Measurements from ENCODE around the gene COMMD3. TPM values are rescaled to one million over a fixed set of nuclear protein-coding genes. Genes with fewer than 3 reads are reported as not detected.

Gene COMMD3
- total and polyA plus RNA-seq, 2 donors (not counting 1 experiment from before 2014, with no cell fraction given), result 46.0 to 74.3 TPM

DNA sequence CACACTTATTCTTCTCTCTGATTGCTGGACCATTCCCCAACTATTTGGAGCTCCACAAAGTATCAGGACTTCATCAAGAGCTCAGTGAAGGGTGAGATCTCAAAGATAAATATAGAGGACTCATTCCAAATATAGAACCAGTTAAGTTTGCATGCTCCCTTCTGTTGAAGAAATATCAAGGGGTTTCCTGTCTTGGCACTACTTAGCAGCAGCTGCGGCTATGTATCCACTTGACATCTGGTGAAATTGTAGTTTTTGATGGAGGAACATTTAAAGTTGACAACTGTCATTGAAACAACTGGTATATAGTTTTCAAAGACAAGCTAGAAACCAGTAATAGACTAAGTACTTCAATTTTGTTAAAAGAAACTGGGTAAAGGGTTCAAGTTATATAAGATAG, 28.1 kb downstream of the COMMD3 start:
- no peak overlapping the region for H3K9ac ChIP-seq (ENCODE audit: low read length)
- Mint-ChIP-seq H3K9me3 (ENCODE audit: insufficient read depth) (peaks cover 2% of the 10 kb centered on the region), H3K4me1 (peaks cover 25% of the 10 kb centered on the region), H3K27me3 (peaks cover 53% of the 10 kb centered on the region), H3K27ac (peak overlapping the region; percentile 26), H3K4me3 (no peak overlapping the region)
- peaks cover 8 to 14% (median 11%) of the 10 kb centered on the region in 3 donors for H3K9me3 ChIP-seq (ENCODE audit: control extremely low read depth in 1 of 3, control insufficient read depth in 2 of 3, insufficient read depth in 1 of 3, low read length in 2 of 3)
- WGBS (ENCODE audit: insufficient coverage), result 0% methylated on average over 1 of the region's 1 CpG
- H3K4me2 ChIP-seq (replicated peaks; ENCODE audit: low read depth, low read length, poor library complexity, severe bottlenecking), result no peak overlapping the region
- TF ChIP-seq EZH2 (IDR thresholded peaks at IDR 0.05; ENCODE audit: borderline replicate concordance, insufficient read depth, low read depth, low read length, poor library complexity, severe bottlenecking), result no peak
- TF ChIP-seq, protein P1, sequence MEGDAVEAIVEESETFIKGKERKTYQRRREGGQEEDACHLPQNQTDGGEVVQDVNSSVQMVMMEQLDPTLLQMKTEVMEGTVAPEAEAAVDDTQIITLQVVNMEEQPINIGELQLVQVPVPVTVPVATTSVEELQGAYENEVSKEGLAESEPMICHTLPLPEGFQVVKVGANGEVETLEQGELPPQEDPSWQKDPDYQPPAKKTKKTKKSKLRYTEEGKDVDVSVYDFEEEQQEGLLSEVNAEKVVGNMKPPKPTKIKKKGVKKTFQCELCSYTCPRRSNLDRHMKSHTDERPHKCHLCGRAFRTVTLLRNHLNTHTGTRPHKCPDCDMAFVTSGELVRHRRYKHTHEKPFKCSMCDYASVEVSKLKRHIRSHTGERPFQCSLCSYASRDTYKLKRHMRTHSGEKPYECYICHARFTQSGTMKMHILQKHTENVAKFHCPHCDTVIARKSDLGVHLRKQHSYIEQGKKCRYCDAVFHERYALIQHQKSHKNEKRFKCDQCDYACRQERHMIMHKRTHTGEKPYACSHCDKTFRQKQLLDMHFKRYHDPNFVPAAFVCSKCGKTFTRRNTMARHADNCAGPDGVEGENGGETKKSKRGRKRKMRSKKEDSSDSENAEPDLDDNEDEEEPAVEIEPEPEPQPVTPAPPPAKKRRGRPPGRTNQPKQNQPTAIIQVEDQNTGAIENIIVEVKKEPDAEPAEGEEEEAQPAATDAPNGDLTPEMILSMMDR (IDR thresholded peaks at IDR 0.05), result no peak
- intact Hi-C loops (cut with micrococcal nuclease), result loop anchor here (2.0 kb wide), 1 partner anchor 131 kb away; no protein-coding TSS in a partner anchor
- no peaks in the 10 kb centered on the region for H4K20me1 ChIP-seq (ENCODE audit: control insufficient read depth, insufficient read depth, low read length, poor library complexity, severe bottlenecking)
- H3K27me3 ChIP-seq (replicated peaks in 1 of 4; ENCODE audit: control extremely low read depth in 1 of 4, control insufficient read depth in 3 of 4, insufficient read depth in 4 of 4, low read length in 3 of 4), result peaks cover 11 to 70% (median 57%) of the 10 kb centered on the region in 4 experiments
- H3K36me3 ChIP-seq (replicated peaks in 1 of 2; ENCODE audit: control extremely low read depth in 1 of 2, control insufficient read depth in 1 of 2, extremely low read depth in 1 of 2, insufficient read depth in 2 of 2, low read length in 1 of 2), result no peaks in the 10 kb centered on the region
- ATAC-seq (ENCODE audit: low read depth), result no peak
- no peak for DNase-seq
- no peak overlapping the region for H2AFZ ChIP-seq (ENCODE audit: insufficient read depth, low read depth, low read length, poor library complexity, severe bottlenecking)
- ChIA-PET CTCF (interaction anchor here (0.9 to 1.9 kb wide), 6 partner anchors 23 to 847 kb away, joined by 3 to 6 read pairs (median 4); partner anchors contain the start of genes BMI1 and DNAJC1), POLR2A (interaction anchor here (0.7 to 1.8 kb wide), 3 partner anchors 11 to 341 kb away, joined by 3 to 6 read pairs (median 4); partner anchors contain the start of genes COMMD3 and DNAJC1)
- H3K27ac ChIP-seq (ENCODE audit: low read length in 2 of 2), result no peak overlapping the region
- no peaks in the 10 kb centered on the region for H3K79me2 ChIP-seq (ENCODE audit: control insufficient read depth, insufficient read depth, low read length)
- no peak overlapping the region for H3K4me3 ChIP-seq (ENCODE audit: control extremely low read depth in 1 of 5, extremely low read depth in 1 of 5, insufficient read depth in 1 of 5, low read depth in 2 of 5, low read length in 4 of 5)
- H3K4me1 ChIP-seq (ENCODE audit: control insufficient read depth in 2 of 2, insufficient read depth in 2 of 2, low read length in 2 of 2), result peaks cover 24 to 43% of the 10 kb centered on the region in 2 donors

DNA sequence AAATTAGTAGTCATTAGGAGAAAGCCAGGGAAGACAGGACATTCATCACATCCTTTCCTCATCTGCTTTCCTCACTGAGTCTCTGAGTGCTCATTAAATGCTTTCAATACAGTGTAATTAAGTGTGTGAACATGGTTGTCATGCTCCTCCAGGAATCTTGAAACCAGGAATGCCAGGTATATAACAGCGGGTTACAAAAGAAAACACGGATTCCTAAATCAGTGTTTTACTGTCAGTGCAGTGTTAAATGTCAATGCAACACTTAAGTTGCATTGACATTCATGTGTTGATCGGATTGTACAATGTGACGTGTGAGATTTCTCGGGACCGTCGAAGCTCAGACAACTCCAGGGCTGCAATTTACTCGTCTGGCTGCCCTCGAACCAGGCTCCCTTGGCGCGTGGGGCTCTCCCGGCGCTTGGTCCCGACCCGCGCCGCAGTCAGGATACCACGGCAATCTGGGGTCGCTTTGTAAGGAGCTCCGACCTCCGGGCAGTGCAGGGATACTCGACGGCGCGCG, 28.7 kb downstream of the COMMD3 start:
- Histone ChIP-seq H3K9ac (ENCODE audit: low read length) (peak overlapping the region; percentile 9), H3K4me1 (ENCODE audit: control insufficient read depth in 2 of 2, insufficient read depth in 2 of 2, low read length in 2 of 2) (peaks cover 23 to 38% of the 10 kb centered on the region in 2 donors), H3K79me2 (ENCODE audit: control insufficient read depth, insufficient read depth, low read length) (no peaks in the 10 kb centered on the region), H4K20me1 (ENCODE audit: control insufficient read depth, insufficient read depth, low read length, poor library complexity, severe bottlenecking) (no peaks in the 10 kb centered on the region), H3K27me3 (replicated peaks in 1 of 4; ENCODE audit: control extremely low read depth in 1 of 4, control insufficient read depth in 3 of 4, insufficient read depth in 4 of 4, low read length in 3 of 4) (peaks cover 11 to 67% (median 53%) of the 10 kb centered on the region in 4 experiments), H3K4me3 (ENCODE audit: control extremely low read depth in 1 of 5, extremely low read depth in 1 of 5, insufficient read depth in 1 of 5, low read depth in 2 of 5, low read length in 4 of 5) (peak overlapping the region in 2 of 5 experiments; percentile 3 to 26), H3K27ac (ENCODE audit: low read length in 2 of 2) (no peak overlapping the region), H2AFZ (ENCODE audit: insufficient read depth, low read depth, low read length, poor library complexity, severe bottlenecking) (peak overlapping the region; percentile 44), H3K4me2 (replicated peaks; ENCODE audit: low read depth, low read length, poor library complexity, severe bottlenecking) (peak overlapping the region; percentile 70), H3K9me3 (ENCODE audit: control extremely low read depth in 1 of 3, control insufficient read depth in 2 of 3, insufficient read depth in 1 of 3, low read length in 2 of 3) (peaks cover 8 to 14% (median 11%) of the 10 kb centered on the region in 3 donors), H3K36me3 (replicated peaks in 1 of 2; ENCODE audit: control extremely low read depth in 1 of 2, control insufficient read depth in 1 of 2, extremely low read depth in 1 of 2, insufficient read depth in 2 of 2, low read length in 1 of 2) (no peaks in the 10 kb centered on the region)
- ChIA-PET POLR2A (interaction anchor here (0.7 to 1.8 kb wide), 3 partner anchors 12 to 342 kb away, joined by 3 to 6 read pairs (median 4); partner anchors contain the start of genes COMMD3 and DNAJC1), CTCF (interaction anchor here (0.9 to 1.9 kb wide), 3 partner anchors 82 to 826 kb away, joined by 3 to 5 read pairs (median 4); no protein-coding TSS in a partner anchor)
- no peak for ATAC-seq (ENCODE audit: low read depth)
- peak overlapping the region; percentile 63 for H3K4me3 Mint-ChIP-seq
- H3K9me3 Mint-ChIP-seq (ENCODE audit: insufficient read depth), result peaks cover 2% of the 10 kb centered on the region
- WGBS (ENCODE audit: insufficient coverage), result 19% methylated on average over 26 of the region's 26 CpGs
- H3K27me3 Mint-ChIP-seq, result peaks cover 53% of the 10 kb centered on the region
- intact Hi-C loops (cut with micrococcal nuclease), result loop anchor here (2.0 to 5.0 kb wide), 2 partner anchors 130 to 642 kb away; no protein-coding TSS in a partner anchor
- peak overlapping the region; percentile 71 for H3K27ac Mint-ChIP-seq
- no peak for DNase-seq
- peaks cover 25% of the 10 kb centered on the region for H3K4me1 Mint-ChIP-seq
- TF ChIP-seq, protein P1 (IDR thresholded peaks at IDR 0.05), result no peak
- no peak for TF ChIP-seq EZH2 (IDR thresholded peaks at IDR 0.05; ENCODE audit: borderline replicate concordance, insufficient read depth, low read depth, low read length, poor library complexity, severe bottlenecking)

Data from B cell (primary cell).